AG04450 (cell line): ENCODE data around the gene TRPM2. TPM values are rescaled to one million over a fixed set of nuclear protein-coding genes. Genes with fewer than 3 reads are reported as not detected.
"Not testable (repeated sequence)": the region's sequence is repeated elsewhere in the genome, so short reads cannot be mapped to it uniquely, and the experiment has no call there.

Experiments
- CTCF ChIA-PET: fragments of 300-600, 350-600 bp; formaldehyde crosslinking; extraction: SDS; loops from one replicate; lab custom pipeline; 2022; ENCODE audit warnings: antibody characterized with exemption, inconsistent platforms; lab: Charles Lee
- POLR2A ChIA-PET: fragments of 350-600 bp; formaldehyde crosslinking; extraction: SDS; loops from one replicate; lab custom pipeline; 2021; ENCODE audit warnings: antibody characterized with exemption, inconsistent platforms; lab: Yijun Ruan, JAX
- DNase-seq: peaks from one replicate; pipeline ENCODE4 v3.0.0-alpha.2; 2011; ENCODE audit warnings: low read depth, low spot score
- H3K27ac ChIP-seq: one replicate; pipeline ENCODE4 v1.5.1; 2012; ENCODE audit warnings: low read depth, low read length, control low read depth
- H3K27me3 ChIP-seq: one replicate; pipeline ENCODE4 v1.6.0; 2012; ENCODE audit warnings: low read length; ENCODE audit not compliant: control insufficient read depth, insufficient read depth
- H3K4me3 ChIP-seq: 2 replicates; pipeline ENCODE4 v1.5.1; 2011; ENCODE audit warnings: mild to moderate bottlenecking, low read depth, low read length, control low read depth
- H3K9me3 ChIP-seq: 2 replicates; pipeline ENCODE4 v1.5.1; 2012; ENCODE audit warnings: low read length; ENCODE audit not compliant: control insufficient read depth, insufficient read depth
- CTCF ChIP-seq: IDR thresholded peaks from 2 replicates; pipeline ENCODE4 v1.5.1; 2011; ENCODE audit warnings: low read depth, low read length, control low read depth, inconsistent platforms
- polyA plus RNA-seq: library from polyadenylated mRNA; depleted of rRNA; stranded (reverse); fragments of >200 nt; gene quantifications from 2 replicates; pipeline ENCODE4 v1.2.3, GENCODE V29; 2011

TRPM2 gene
- polyA plus RNA-seq, 1 experiment = not detected

- H3K27ac ChIP-seq = no peak overlapping the region
- TF ChIP-seq CTCF = peak; percentile 41
- no peaks in the 10 kb centered on the region; the same call in 1 of the 2 replicates for H3K9me3 ChIP-seq
- DNase-seq = no peak
- CTCF ChIA-PET = interaction anchor here (0.5 to 1.9 kb wide), 3 partner anchors 34 to 71 kb away, joined by 5 to 9 read pairs (median 8); no protein-coding TSS in a partner anchor
- peak overlapping the region; percentile 59 for H3K4me3 ChIP-seq
- peaks cover 5% of the 10 kb centered on the region for H3K27me3 ChIP-seq
- POLR2A ChIA-PET = interaction anchor here (1.1 to 1.4 kb wide), 2 partner anchors 19 to 34 kb away, joined by 3 read pairs; no protein-coding TSS in a partner anchor
These were observed 15.2 kb upstream of the TRPM2 start for GRCh38 chr21:44337941-44338895.

GRCh38 chr21:44338971-44339910, 14.2 kb upstream of the TRPM2 start, which contains the start of gene CFAP410:
TSS of gene CFAP410 (minus strand) at chr21:44339390. CDS start at chr21:44339194, 196 bp downstream.
- H3K4me3 ChIP-seq = peak within 1 kb of the TSS; percentile 95
- POLR2A ChIA-PET = interaction anchor here (0.7 to 1.4 kb wide), 3 partner anchors 14 to 35 kb away, joined by 3 to 4 read pairs (median 3); partner anchors contain the start of gene TRPM2
- TF ChIP-seq CTCF = no peak
- peak; percentile 89 for DNase-seq
- H3K9me3 ChIP-seq = no peaks in the 10 kb centered on the region; the same call in 1 of the 2 replicates
- H3K27ac ChIP-seq = peak within 1 kb of the TSS; percentile 97
- H3K27me3 ChIP-seq = peaks cover 5% of the 10 kb centered on the region
- CTCF ChIA-PET = interaction anchor here (0.6 to 1.9 kb wide), 3 partner anchors 42 to 193 kb away, joined by 5 to 8 read pairs (median 5); no protein-coding TSS in a partner anchor

GRCh38 chr21:44341726-44342458, 11.5 kb upstream of the TRPM2 start:
- POLR2A ChIA-PET, DNase-seq, H3K9me3 ChIP-seq, H3K4me3 ChIP-seq, CTCF ChIA-PET, H3K27ac ChIP-seq: not testable (repeated sequence)
- peaks cover 10% of the 10 kb centered on the region for H3K27me3 ChIP-seq

GRCh38 chr21:44342981-44343380, 10.4 kb upstream of the TRPM2 start:
- DNase-seq, CTCF ChIA-PET, H3K27ac ChIP-seq, H3K4me3 ChIP-seq, POLR2A ChIA-PET, H3K9me3 ChIP-seq: not testable (repeated sequence)
- H3K27me3 ChIP-seq = peaks cover 12% of the 10 kb centered on the region

GRCh38 chr21:44344541-44345183, 8.8 kb upstream of the TRPM2 start:
- ChIA-PET CTCF (interaction anchor here (1.0 kb wide), 1 partner anchor 448 kb away, joined by 3 read pairs; no protein-coding TSS in a partner anchor), POLR2A (interaction anchor here (0.6 kb wide), 1 partner anchor 193 kb away, joined by 4 read pairs; no protein-coding TSS in a partner anchor)
- no peak overlapping the region for H3K27ac ChIP-seq
- no peak for TF ChIP-seq CTCF
- H3K4me3 ChIP-seq = no peak overlapping the region
- DNase-seq = no peak
- H3K27me3 ChIP-seq = peaks cover 24% of the 10 kb centered on the region
- H3K9me3 ChIP-seq = no peaks in the 10 kb centered on the region; the same call in 1 of the 2 replicates
